GM19397 (cell line): ENCODE results near the gene TAF15.

Experiments
- ATAC-seq: cut with Tn5 transposase; IDR thresholded peaks from one replicate; pipeline ENCODE4 v1.9.1; 2021; ENCODE audit warnings: mild to moderate bottlenecking, moderate library complexity; ENCODE audit not compliant: unreplicated experiment

Gene TAF15

DNA sequence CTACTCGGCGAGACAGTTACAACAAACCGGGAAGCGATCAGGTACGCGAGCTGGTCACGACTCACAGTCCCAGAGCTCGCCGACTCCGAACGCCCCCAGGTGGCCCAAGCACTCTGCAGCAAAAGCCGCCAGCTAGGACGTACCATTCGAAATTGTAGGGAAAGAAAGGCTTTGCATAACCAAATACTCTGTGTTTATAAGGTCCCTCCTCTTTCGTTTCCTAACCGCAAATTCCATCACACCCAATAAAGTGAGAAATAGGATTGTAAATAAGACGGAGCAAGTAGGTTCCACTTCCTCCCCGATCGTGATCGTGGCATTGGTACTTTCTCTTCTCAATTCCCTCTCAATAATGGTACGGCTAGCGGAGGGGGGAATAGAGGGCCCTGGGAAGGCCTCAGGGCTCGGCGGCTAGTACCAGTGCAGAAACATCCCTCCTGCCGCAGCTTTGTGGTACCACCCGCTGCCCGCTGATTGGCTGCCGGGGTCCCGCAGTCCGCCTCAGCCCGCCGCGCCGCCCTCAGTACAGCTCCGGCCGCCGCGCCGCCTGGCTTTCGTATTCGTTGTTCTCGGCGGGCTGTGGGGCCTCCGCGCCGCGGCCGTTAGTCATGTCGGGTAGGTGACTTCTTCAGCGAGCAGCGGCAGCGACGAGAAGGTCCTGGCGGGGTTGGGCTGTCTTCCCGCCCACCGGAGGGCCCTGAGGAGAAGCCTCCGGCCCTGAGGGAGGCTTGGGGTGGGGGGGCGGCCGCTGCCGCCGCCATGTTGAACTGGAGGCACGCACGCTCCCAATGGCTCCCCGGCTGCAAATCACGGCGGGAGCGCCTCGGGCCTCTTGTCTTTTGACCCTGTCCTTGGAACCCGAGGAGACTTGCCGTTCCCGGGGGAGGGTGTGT is at the start of gene TAF15:
TSS of gene TAF15 (plus strand) at position 523 of the 893 bp plus-strand sequence. CDS start at position 609, 86 bp downstream.
- ATAC-seq = peak; percentile 93

DNA sequence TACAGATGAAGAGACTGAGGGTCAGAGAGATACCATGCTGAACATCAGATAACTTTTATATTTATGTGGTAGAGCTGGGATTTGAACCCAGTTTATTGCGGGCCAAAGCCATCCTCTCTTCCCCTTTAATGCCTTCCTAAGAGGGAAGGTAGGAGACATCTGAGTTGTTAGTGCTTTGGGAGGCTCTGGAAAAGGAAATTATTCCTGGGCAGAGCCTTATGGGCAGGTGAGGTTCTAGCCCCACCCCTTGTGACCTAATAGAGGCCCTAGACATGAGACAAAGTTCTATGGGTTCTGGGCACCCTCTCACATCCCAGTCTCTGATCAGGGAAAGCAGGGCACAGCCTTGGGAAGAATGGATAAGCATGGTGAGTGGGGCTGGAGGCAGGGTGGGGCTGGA is 48.7 kb upstream of the TAF15 start, which contains the start of gene C17orf50:
TSS of gene C17orf50 (plus strand) at position 301 of the 400 bp plus-strand sequence. CDS start at position 356, 55 bp downstream.
- no peak for ATAC-seq

DNA sequence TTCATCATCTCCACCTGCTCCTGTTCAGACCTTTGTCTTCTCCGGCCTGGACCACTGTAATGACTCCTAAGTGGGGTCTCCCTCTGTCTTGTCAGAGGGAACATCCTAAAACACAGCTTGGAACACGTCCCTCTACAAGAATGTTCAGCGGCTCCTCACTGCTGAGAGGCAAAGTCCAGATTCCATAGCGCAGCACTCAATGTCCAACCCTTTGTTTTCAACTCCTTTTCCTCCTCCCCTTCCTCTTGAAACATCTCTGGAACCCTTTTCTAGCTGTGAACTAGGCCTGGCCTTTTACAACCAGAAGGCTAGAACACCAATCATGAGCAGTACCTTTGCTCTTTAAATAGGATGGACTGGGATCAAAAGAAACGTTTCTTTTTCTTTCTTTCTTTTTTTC is 47.7 kb upstream of the TAF15 start:
- no peak for ATAC-seq

DNA sequence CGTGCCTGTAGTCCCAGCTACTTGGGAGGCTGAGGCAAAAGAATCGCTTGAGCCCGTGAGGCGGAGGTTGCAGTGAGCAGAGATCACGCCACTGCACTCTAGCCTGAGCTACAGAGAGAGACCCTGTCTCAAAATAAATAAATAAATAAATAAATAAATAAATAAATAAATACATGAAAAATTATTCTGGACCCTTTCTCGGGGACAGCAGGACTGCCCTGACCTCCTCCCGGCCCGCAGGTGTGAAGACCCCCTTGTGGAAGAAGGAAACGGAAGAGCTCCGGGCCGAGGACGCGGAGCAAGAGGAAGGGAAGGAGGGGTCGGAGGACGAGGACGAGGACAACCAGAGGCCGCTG is 45.5 kb upstream of the TAF15 start:
- ATAC-seq = no peak

DNA sequence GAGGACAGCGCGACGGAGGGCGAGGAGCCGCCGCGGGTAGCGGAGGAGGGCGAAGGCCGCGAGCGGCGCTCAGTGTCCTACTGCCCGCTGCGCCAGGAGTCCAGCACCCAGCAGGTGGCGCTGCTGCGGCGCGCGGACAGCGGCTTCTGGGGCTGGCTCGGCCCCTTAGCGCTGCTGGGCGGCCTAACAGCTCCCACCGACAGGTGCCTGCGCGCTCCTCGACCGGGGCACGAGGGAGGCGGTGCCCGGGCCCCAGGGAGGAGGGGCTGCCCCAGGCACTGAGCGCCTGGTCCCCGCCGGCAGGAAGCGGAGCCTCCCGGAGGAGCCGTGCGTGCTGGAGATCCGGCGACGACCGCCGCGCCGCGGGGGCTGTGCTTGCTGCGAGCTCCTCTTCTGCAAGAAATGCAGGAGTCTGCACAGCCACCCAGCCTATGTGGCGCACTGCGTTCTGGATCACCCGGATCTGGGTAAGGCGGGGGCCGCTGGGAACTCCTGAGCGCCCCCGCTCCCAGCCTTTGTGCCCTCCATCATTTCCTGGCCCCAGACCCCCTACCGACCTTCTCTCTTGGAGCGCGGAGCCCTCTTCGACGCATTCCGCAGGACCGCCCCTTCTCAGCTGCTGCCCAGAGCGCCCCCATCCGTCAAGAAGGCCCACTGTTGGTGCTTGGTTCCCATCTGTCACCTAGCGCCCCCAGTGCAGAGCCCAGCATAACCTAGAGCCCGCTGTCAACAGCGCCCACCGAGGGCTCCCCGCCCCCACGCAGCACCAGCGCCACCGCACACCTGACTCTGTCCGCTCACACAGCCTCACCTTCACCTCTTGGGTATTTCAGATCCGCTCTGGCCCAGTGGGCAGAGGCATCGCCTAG is 44.9 kb upstream of the TAF15 start:
- ATAC-seq = peak; percentile 79

DNA sequence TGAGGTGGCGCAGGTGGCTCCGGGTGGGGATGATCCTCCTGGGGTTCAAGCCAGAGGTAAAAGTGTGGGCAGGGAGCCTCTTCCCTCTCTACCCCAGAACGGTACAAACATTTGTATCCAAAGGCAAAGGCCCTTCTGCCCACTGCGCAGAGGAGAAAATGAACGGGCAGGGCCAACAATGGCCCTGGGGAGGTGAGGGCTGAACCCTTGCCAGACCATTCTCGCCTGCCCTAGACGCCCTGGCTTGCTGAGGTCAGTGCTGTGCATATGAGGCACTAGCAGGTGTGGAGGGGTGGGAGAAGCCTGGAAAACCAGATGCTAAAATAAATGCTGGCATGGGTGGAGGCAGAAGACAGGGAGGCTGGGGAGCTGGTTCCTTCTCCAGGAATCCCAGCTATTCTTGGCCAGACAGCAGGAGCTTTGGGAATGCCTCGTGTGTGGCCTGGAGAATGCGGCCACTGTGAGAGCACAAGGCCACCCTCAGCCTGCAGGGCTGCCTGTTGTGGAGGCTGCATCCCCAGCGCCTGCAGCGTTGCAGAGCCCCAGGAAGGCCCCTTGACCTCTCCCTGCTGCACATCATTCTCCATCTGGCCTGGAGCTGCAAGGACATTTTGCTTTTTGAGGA is 44.1 kb upstream of the TAF15 start:
- ATAC-seq = no peak

DNA sequence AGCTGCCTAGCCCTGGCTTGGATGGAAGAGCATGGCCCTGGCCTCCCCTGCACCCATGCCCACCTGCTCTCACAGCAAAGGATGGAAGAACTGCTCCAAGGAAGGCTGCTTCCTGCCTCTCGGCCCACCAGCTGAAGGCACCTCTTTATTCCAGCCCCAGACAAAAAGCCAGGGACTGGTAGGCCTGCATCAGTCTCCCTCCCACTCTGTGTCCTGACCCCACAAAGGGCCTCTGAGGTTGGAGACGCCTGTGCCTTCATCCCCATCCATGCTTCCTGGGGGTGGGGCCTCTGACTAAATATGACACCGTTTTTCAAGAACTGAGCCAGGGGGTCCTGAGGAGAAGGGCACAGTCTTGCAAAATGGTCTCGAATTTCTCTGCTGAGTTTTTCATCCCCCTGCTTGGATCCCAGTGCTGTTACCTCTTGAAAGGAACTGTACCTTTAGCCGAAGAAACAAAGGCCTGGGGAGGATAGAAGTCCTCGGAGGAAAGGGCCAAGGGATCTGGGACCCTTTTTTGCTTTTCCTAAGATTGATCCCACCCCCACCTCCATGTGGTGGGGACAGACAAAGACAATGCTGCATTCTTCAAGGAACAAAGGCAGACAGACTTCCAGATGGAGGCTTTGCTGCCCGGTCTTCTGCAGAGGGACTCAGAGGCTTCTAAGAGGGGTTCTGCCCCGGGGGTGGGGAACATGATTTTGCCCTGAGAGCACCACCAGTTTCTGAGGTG is 43.4 kb upstream of the TAF15 start:
- ATAC-seq = no peak

DNA sequence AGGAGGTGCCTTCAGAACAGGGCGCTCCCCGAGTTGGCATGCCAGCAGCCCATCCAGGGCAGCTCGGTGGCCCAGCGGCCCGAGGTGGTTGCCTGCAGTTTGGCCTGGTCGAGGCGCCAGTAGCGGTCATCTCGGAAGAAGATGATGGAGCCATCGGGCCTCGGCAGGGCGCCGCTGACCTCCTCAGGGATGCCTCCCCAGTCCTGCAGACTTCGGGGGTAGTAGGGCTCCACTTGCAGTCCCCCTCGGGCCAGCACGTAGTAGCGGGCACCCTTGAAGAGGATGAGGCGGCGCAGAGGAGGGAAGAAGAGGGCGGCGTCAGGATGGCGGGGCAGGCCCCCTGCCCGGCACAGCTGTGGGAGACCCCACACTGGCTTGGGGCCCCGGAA is 42.8 kb upstream of the TAF15 start:
- ATAC-seq = no peak

DNA sequence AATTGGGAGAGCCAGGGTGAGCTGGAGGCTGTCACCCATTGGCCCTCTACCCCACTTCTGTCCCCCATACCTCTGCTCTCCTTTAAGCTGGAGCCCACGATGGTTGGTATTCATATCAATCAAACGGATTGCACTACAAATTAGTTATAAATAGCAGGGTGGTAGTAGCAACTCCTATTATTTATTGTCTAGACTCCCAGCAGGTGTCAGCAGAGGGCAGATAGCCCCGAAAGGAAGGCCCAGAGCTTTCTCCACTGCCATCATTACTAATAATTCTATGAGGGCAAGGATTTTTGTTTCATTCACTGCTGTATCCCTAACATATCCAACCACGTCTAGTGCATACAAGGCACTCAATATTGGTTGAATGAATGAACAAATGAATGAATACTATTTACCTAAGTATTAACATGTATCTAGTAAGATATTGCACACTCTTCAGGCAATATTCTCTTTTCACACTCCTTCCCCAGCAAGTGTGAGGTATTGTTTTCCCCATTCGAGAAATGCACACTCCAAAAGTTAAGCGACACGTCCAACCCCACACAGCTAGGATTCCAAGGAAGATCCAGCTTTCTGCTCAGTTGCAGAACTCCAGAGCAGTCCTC is 42.3 kb upstream of the TAF15 start:
- no peak for ATAC-seq

DNA sequence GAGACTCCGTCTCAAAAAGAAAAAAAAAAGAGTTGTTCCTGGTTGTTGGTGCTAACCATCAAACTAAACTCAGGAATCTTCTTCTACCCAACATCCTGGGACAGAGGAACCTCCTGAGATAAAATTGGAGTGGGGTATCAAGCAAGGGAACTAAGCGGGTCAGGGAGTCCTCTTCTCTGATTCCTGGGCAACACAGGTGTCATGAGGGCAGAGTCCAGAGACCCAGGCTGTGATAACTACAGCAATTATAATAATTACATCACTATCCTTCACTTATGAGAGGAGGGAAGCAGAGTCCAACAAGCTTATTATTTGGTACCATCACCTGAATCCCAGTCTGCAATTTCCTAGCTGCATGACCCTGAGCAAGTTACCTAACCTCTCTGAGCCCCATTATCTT is 40.5 kb upstream of the TAF15 start:
- no peak for ATAC-seq

DNA sequence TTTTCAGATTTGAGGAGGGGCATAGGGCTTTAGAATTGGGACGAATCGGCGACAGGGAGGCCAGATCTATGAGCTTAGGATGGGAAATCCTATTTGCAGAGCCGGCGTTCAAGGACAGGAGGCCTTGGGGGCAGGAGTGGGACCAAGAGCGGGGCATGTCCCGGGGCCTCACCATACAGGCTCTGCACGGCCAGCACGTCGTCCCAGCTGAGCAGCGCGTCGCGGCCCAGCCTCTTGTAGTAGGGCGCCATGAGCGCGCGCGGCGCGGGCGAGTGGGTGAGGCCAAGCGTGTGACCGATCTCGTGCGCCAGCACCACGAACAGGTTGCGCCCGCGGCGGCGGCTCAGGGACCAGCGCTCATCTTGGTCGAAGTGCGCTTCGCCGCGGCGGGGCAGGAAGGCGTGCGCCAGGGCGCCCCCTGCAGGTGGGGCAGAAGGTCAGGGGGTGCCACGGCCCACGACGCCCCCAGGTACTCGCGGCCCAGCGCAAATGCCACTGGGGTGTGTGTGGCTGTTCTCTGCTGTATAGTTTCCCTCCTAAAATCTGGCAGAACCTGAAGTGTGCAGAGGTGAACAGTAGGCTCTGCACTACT is 39.3 kb upstream of the TAF15 start:
- ATAC-seq = no peak

DNA sequence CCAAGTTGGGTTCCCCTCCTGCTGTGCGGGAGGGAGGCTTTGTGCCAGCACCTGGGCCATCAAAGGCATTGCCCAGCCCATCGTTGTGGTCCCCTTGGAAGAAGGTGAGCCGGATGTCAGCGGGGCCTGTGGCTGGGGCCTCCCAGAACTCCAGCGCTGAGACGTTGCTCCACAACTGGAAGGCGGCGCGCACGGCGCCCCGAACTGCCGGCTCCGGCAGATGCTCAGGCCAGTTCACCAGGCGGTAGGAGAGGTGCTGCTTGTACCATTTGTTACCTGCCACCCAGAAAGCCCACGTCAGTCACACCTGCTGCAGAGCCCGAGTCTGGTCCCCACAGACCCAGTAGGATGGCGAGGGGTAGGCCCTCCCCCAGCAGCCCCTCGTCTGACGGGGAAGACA is 36.2 kb upstream of the TAF15 start:
- ATAC-seq = no peak

DNA sequence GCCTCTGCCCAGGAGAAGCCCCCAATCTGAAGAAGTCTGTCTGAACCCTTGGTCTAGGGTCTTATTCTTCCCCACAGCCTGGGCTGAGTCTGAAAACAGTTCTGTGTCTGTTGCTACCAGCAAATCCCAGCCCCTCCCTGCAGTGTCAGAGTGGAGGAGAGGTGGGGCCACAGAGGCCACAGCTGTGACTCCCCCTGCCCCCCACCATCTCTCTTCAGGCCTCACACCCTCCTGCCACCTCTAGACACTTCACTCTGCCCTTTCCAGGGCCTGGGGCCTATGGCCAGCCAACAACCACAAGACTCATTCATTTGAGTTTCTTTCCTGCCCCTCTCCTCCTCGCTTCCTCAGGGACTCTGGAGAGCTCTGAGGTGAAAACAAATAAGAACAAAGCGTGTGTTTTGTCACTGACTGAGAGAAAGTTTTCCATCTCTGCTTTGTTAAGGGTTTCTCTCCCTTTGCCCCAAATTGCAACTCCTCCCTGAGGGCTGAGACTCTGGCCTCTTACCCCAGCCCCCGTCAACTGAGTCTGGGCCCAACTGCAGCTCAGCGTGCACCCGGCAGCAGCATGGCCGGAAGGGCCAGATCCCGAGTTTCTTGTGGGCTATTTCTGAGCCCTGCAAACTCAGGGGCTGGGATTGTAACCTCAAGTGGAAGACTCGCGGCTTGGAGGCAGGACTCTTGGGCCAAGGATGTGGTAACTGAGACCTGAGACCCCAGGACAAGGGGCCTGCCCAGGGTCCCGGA is 35.4 kb upstream of the TAF15 start:
- ATAC-seq = no peak

DNA sequence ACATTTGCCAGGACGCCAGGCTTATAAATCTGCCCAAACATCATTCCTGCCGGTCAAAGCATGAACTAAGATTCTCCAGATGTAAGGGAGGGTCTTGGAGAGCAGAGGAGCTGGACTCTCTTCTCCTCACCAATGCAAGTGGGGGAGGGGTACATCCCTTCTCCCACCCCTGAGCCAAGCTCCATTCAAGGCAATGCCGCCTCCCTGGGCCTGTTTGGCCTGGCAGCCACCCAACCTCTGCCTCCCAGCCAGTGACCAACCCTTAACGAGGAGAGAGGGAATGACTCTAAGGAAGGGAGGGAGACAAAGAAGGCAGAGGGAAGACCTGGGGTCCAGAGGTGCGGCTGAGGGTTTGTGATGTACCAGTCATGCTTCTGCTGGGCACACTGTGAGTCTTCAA is 34.8 kb upstream of the TAF15 start:
- no peak for ATAC-seq

DNA sequence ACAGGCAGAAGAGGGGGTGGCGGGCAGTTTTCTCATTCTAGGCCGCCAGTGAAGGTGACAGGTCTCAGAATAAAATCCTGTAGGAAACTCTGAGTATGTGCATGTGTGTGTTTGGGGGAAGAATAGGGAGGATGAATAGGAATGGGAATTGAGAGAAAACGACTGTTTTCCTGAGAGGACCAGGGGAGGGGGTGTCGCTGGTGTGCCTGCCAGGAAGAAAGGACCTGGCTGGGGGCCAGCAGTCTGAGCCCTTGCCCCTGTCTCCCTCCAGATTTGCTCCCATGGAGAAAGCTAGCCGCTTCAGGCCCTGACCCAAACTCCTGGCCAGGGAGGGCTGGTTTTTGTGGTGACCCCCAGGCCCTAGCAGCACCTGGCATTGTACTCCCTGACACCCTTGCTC is 34.2 kb upstream of the TAF15 start:
- ATAC-seq = no peak

DNA sequence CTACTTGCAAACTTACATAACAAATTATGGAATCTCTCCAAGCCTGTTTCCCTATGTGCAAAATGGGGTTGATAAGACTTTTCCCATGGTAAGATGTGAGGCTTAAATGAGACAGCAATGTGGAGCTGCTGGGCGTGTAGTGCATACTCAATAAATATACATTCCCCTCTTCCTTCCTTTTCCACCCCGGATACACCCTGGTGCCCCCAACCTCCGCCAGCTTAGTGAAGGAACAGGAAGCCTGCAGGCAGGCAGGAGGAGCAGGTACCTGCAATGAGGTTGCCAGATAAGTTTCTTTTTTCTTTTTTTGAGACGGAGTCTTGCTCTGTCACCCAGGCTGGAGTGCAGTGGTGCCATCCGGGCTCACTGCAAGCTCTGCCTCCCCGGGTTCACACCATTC is 33.7 kb upstream of the TAF15 start:
- ATAC-seq = no peak

DNA sequence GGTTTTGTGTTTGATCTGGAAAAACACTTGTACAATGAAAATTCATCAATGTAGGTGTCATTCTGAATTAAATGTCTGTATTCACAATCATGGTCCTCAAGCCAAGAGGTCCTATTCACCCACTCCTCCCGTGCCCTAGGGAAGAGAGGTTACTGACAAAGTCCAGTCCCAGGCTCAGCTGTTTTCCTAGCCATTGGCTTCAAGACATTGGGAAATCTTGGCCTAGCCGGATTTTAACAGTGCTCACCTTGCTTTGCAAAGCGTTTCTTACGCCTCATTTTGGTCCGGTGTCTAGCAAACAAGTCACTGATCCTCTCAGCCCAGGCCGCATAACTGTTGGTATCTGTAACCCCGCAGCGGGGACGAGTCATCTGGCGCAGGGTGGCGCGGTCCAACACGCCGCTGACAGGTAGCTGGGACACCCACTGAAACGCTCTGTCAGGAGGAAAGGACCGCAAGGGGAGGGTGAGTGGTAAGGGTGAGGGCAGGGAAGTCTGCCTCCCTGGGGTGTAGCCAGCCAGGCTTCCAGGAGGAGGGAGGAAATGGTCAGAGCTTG is 30.6 kb upstream of the TAF15 start:
- no peak for ATAC-seq

DNA sequence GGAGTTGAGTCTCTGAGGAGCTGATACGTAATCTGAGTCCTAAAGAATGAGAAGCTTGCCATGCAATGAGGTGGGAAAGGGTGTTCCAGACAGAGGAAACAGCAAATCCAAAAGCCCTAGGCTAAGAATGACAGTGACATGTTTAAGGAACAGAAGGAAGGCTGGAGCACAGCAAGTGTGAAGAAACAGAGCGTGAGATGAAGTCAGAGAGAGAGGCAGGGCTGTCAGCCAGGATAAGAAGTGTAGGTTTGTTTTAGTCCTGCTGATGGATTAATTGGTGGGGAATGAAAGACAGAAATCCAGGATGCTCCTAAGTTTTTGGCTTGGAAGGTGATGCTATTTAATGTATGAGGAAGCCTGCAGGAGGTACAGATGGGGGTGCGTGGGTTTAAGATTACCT is 28.3 kb upstream of the TAF15 start:
- no peak for ATAC-seq

DNA sequence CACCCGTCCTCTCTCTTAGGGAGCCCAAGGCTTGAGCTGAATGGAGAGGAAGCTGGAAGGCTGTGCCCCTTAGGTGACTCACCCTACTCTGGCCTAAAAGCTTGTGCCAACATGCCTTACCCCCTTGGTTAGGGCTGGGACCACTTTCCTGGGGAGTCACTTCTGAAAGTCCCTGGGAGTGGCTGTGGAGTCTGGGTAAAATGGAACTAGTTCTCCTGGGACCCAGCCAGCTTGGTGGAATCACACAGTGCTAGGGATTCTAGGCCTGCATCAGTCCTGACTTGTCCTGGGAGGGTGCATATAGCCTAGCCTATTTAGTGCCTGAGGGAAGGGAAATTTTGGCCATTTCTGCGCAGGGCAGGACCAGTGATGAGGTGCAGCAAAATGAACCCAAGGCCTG is 24.4 kb upstream of the TAF15 start:
- no peak for ATAC-seq
